Effector CD8-positive, alpha-beta T cell (primary cell): ENCODE measurements around the gene RBFOX1.

Experiments
- DNase-seq: peaks from one replicate; lab custom pipeline; 2025; lab: John Stamatoyannopoulos, UW

RBFOX1 gene

GRCh38 chr16:7372095-7372494 is 39.5 kb downstream of the RBFOX1 start:
- no peak for DNase-seq

GRCh38 chr16:7373776-7374175 is 41.1 kb downstream of the RBFOX1 start:
- no peak for DNase-seq

GRCh38 chr16:7374614-7375174 is 42.0 kb downstream of the RBFOX1 start:
- DNase-seq = no peak

- no peak for DNase-seq
Observed at GRCh38 chr16:7376227-7376626, 43.6 kb downstream of the RBFOX1 start.

GRCh38 chr16:7377231-7377630 is 44.6 kb downstream of the RBFOX1 start:
- DNase-seq = no peak

- DNase-seq = no peak
Observed at GRCh38 chr16:7378024-7378695, 45.5 kb downstream of the RBFOX1 start.

GRCh38 chr16:7380441-7380840 is 47.8 kb downstream of the RBFOX1 start:
- DNase-seq = no peak

GRCh38 chr16:7380911-7381310 is 48.3 kb downstream of the RBFOX1 start:
- DNase-seq = no peak

- no peak for DNase-seq
Observed at GRCh38 chr16:7381671-7382070, 49.0 kb downstream of the RBFOX1 start.

- DNase-seq = no peak
Observed at GRCh38 chr16:7382521-7382920, 49.9 kb downstream of the RBFOX1 start.

- DNase-seq = no peak
Observed at GRCh38 chr16:7390974-7391373, 58.3 kb downstream of the RBFOX1 start.

- no peak for DNase-seq
Observed at GRCh38 chr16:7391694-7392093, 59.0 kb downstream of the RBFOX1 start.

- no peak for DNase-seq
Observed at GRCh38 chr16:7392206-7392605, 59.6 kb downstream of the RBFOX1 start.

GRCh38 chr16:7393680-7394079 is 61.0 kb downstream of the RBFOX1 start:
- no peak for DNase-seq

- no peak for DNase-seq
Observed at GRCh38 chr16:7394720-7395336, 62.2 kb downstream of the RBFOX1 start.

- no peak for DNase-seq
Observed at GRCh38 chr16:7397901-7398300, 65.3 kb downstream of the RBFOX1 start.

- no peak for DNase-seq
Observed at GRCh38 chr16:7398536-7398935, 65.9 kb downstream of the RBFOX1 start.

- no peak for DNase-seq
Observed at GRCh38 chr16:7399296-7399695, 66.7 kb downstream of the RBFOX1 start.

GRCh38 chr16:7400117-7400890 is 67.7 kb downstream of the RBFOX1 start:
- no peak for DNase-seq

GRCh38 chr16:7404217-7404616 is 71.6 kb downstream of the RBFOX1 start:
- DNase-seq = no peak

GRCh38 chr16:7405166-7405565 is 72.5 kb downstream of the RBFOX1 start:
- no peak for DNase-seq

- no peak for DNase-seq
Observed at GRCh38 chr16:7408700-7409365, 76.2 kb downstream of the RBFOX1 start.
